ENCODE measurements around the gene ASPG.

DNA sequence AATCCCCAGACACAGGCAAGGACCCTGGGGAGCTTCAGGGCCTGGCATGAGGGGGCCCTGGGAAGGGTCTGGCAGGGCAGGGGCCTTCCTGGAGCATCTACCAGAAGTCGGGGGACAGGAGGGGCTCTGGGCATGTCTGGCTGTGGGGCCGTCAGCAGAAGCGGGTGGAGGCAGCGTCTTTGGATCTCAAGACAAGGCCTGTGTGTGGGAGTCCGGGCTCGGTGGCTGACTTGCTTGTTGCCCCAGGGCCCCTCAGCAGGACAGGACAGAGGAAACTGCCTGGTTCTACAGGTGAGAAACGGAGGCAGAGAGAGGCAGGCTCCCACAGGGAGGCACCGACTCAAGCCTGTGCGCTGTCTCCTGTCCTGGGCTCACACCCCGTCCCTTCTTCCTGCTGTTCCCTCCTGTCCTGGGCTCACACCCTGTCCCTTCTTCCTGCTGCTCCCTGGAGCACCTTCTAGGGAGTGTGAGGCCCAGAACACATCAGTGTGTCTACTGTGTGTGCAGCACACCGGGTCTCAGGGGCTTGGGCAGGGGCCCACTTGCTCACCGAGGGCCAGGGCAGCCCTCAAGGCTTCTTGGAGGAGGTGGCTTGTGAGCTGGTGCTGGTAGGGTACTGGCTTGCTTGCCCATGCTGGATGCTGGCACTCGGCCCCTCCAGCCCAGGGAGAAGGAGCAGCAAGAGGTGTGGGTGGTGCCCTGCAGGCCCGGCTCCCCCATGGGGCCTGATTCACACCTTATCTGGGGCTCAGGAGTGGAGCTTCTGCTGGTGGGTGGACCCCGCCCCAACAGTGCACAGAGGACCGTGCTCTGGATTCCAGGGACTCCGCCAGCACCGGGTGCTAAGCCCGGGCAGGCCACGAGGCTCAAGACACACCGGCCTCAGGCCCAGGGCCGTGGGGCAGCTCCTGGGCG is 14.9 kb downstream of the ASPG start:
- TF ChIP-seq KAT7 (CRISPR knock-in tag; IDR thresholded peaks at IDR 0.05; ENCODE audit: borderline replicate concordance) (no peak), JUN (CRISPR knock-in tag; IDR thresholded peaks at IDR 0.05) (no peak), NR1H2 (CRISPR knock-in tag; IDR thresholded peaks at IDR 0.05) (no peak)
- TF ChIP-seq, protein P1, sequence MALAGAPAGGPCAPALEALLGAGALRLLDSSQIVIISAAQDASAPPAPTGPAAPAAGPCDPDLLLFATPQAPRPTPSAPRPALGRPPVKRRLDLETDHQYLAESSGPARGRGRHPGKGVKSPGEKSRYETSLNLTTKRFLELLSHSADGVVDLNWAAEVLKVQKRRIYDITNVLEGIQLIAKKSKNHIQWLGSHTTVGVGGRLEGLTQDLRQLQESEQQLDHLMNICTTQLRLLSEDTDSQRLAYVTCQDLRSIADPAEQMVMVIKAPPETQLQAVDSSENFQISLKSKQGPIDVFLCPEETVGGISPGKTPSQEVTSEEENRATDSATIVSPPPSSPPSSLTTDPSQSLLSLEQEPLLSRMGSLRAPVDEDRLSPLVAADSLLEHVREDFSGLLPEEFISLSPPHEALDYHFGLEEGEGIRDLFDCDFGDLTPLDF (CRISPR knock-in tag; IDR thresholded peaks at IDR 0.05): no peak
- TF ChIP-seq, protein P2, sequence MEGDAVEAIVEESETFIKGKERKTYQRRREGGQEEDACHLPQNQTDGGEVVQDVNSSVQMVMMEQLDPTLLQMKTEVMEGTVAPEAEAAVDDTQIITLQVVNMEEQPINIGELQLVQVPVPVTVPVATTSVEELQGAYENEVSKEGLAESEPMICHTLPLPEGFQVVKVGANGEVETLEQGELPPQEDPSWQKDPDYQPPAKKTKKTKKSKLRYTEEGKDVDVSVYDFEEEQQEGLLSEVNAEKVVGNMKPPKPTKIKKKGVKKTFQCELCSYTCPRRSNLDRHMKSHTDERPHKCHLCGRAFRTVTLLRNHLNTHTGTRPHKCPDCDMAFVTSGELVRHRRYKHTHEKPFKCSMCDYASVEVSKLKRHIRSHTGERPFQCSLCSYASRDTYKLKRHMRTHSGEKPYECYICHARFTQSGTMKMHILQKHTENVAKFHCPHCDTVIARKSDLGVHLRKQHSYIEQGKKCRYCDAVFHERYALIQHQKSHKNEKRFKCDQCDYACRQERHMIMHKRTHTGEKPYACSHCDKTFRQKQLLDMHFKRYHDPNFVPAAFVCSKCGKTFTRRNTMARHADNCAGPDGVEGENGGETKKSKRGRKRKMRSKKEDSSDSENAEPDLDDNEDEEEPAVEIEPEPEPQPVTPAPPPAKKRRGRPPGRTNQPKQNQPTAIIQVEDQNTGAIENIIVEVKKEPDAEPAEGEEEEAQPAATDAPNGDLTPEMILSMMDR (IDR thresholded peaks at IDR 0.05): no peak
